T-cell (primary cell): ENCODE measurements around the gene MDM4. TPM values are rescaled to one million over a fixed set of nuclear protein-coding genes. Genes with fewer than 3 reads are reported as not detected.
A peak's percentile ranks its signal among the peaks of the same experiment; 100 is the strongest.

Experiments
- ATAC-seq, 4 experiments: fragments of 200-7000 bp in 3 of 4; fragments of 150-1000 bp in 1 of 4; cut with Tn5 transposase; replicated peaks in 1 of 4; 1 replicate in 3 of 4; 2 replicates in 1 of 4; pipeline ENCODE4 v1.10.0; 2021; ENCODE audit warnings: moderate library complexity in 3 of 4, mild to moderate bottlenecking in 2 of 4, moderate number of reproducible peaks in 1 of 4
- CTCF ChIA-PET, 2 donors: fragments of 300-600 bp; sonication (Branson Sonifier 250); formaldehyde crosslinking; loops; one replicate each; lab custom pipeline; 2022; ENCODE audit warnings: antibody characterized with exemption in 2 of 2; lab: Charles Lee
- POLR2A ChIA-PET, 2 donors: fragments of 300-600 bp; sonication (Branson Sonifier 250); formaldehyde crosslinking; loops; one replicate each; lab custom pipeline; 2022; ENCODE audit warnings: antibody characterized with exemption in 2 of 2; lab: Charles Lee
- DNase-seq, 35 experiments: peaks; one replicate each; pipeline versions ENCODE4 v3.0.0 to v3.0.0-alpha.2; 2013 to 2023
- H3K27ac ChIP-seq: one replicate; pipeline ENCODE4 v1.5.1; 2013; ENCODE audit warnings: low read length
- H3K27me3 ChIP-seq, 2 experiments: replicated peaks in 1 of 2; 1 replicate in 1 of 2; 2 replicates in 1 of 2; pipeline versions ENCODE4 v1.6.1 to v1.7.0; 2013; ENCODE audit warnings: low read length in 1 of 2, mixed read lengths in 1 of 2; ENCODE audit not compliant: control insufficient read depth in 2 of 2, insufficient read depth in 2 of 2; ENCODE audit errors: extremely low read depth in 1 of 2
- H3K36me3 ChIP-seq, 2 donors: 1 replicate in 1 of 2; 2 replicates in 1 of 2; pipeline versions ENCODE4 v1.6.1 to v1.7.0; 2013; ENCODE audit warnings: low read length in 1 of 2; ENCODE audit not compliant: control insufficient read depth in 2 of 2, insufficient read depth in 1 of 2; ENCODE audit errors: extremely low read depth in 1 of 2
- H3K4me1 ChIP-seq, 2 experiments: 1 replicate in 1 of 2; 2 replicates in 1 of 2; pipeline versions ENCODE4 v1.6.1 to v1.7.0; 2013; ENCODE audit warnings: low read length in 2 of 2, mixed read lengths in 1 of 2; ENCODE audit not compliant: insufficient read depth in 2 of 2, control insufficient read depth in 1 of 2; ENCODE audit errors: extremely low read depth in 1 of 2
- H3K4me3 ChIP-seq, 2 donors: 1 replicate in 1 of 2; 2 replicates in 1 of 2; pipeline versions ENCODE4 v1.5.1 to v1.7.0; 2013; ENCODE audit warnings: mild to moderate bottlenecking in 2 of 2, low read length in 1 of 2, moderate library complexity in 1 of 2; ENCODE audit not compliant: control insufficient read depth in 1 of 2; ENCODE audit errors: extremely low read depth in 1 of 2
- H3K9me3 ChIP-seq: 2 replicates; pipeline ENCODE4 v1.7.0; 2013
- H3K27ac Mint-ChIP-seq, 2 donors: one replicate each; pipeline ENCODE4 v1.8.0; 2020 to 2021; ENCODE audit warnings: mild to moderate bottlenecking in 2 of 2, mixed read lengths in 2 of 2
- H3K27me3 Mint-ChIP-seq, 2 donors: one replicate each; pipeline ENCODE4 v1.8.0; 2021 to 2022; ENCODE audit warnings: mixed read lengths in 2 of 2
- H3K36me3 Mint-ChIP-seq: one replicate; pipeline ENCODE4 v1.8.0; 2021; ENCODE audit warnings: mixed read lengths
- H3K4me1 Mint-ChIP-seq, 3 donors: one replicate each; pipeline ENCODE4 v1.8.0; 2020 to 2022; ENCODE audit warnings: mixed read lengths in 3 of 3, mild to moderate bottlenecking in 1 of 3
- H3K4me3 Mint-ChIP-seq, 3 donors: one replicate each; pipeline ENCODE4 v1.8.0; 2020 to 2022; ENCODE audit warnings: mild to moderate bottlenecking in 3 of 3, mixed read lengths in 3 of 3, moderate library complexity in 3 of 3
- H3K9me3 Mint-ChIP-seq, 3 donors: one replicate each; pipeline ENCODE4 v1.8.0; 2020 to 2022; ENCODE audit warnings: mixed read lengths in 3 of 3
- WGBS: methylation state at CpG from one replicate; pipeline ENCODE4 v1.1.5; 2013; ENCODE audit warnings: missing lambda C conversion rate; ENCODE audit not compliant: insufficient coverage; 5-methylcytosine and 5-hydroxymethylcytosine counted together
- total RNA-seq, 35 experiments: library from RNA in 6 of 35; stranded (reverse) in 6 of 35; fragments of 120-200 nt in 1 of 35; gene quantifications; one replicate each; pipeline versions ENCODE4 v1.2.1 to v1.2.4 and lab custom pipeline; 2013 to 2026

MDM4 gene
- total RNA-seq, 5 donors from 2014 or later (not counting 1 experiment from before 2014, with no cell fraction given): 168 to 288 (median 183) TPM

- no peak overlapping the region for H3K4me3 ChIP-seq
- no peaks in the 10 kb centered on the region for H3K27me3 ChIP-seq
- no peak overlapping the region for H3K27ac ChIP-seq
- Mint-ChIP-seq H3K36me3 (peaks cover 44% of the 10 kb centered on the region), H3K27me3 (no peaks in the 10 kb centered on the region), H3K4me1 (peaks cover 55 to 57% (median 57%) of the 10 kb centered on the region in 3 donors), H3K9me3 (peaks cover 0 to 6% (median 0%) of the 10 kb centered on the region in 3 donors), H3K4me3 (peak overlapping the region; percentile 9 to 58 (median 17)), H3K27ac (peak overlapping the region; percentile 79 to 84)
- H3K4me1 ChIP-seq: peaks cover 31 to 63% of the 10 kb centered on the region in 2 experiments
- H3K9me3 ChIP-seq: no peaks in the 10 kb centered on the region
- peaks cover 14 to 55% of the 10 kb centered on the region in 2 donors for H3K36me3 ChIP-seq
- ATAC-seq: no peak
- POLR2A ChIA-PET: interaction anchor here in 1 of 2 donors (0.6 to 2.3 kb wide), 3 partner anchors 18 to 20 kb away, joined by 5 to 7 read pairs (median 6); no protein-coding TSS in a partner anchor
- CTCF ChIA-PET: interaction anchor here (0.5 to 2.3 kb wide), 6 partner anchors 8 to 76 kb away, joined by 3 to 7 read pairs (median 3); partner anchors contain the start of gene MDM4 (in 1 of the 2)
- DNase-seq: no peak
- WGBS: no CpG with 5 or more reads among the region's 3 CpGs
Measured at GRCh38 chr1:204524986-204525385, 8.8 kb downstream of the MDM4 start.

DNA sequence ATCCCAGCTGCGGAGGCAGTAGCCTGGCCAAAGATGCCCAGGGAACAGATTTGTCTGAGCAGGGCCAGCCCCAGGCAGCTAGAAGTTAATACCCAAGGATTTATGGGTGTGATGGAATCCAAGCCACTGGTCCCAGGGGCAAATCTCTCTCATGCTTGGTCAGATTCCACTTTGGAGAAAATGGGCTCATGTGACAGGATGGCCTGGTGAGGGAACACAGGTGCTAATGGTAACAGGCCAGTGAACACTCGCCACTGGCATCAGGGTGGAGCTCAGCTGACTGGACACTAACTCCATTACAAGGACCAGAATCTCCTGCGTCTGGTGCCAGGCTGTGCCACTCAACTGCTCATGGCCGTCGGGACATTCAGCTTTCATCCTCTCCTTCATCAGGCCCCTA, 12.0 kb downstream of the MDM4 start:
- H3K9me3 Mint-ChIP-seq: peaks cover 0 to 6% (median 0%) of the 10 kb centered on the region in 3 donors

DNA sequence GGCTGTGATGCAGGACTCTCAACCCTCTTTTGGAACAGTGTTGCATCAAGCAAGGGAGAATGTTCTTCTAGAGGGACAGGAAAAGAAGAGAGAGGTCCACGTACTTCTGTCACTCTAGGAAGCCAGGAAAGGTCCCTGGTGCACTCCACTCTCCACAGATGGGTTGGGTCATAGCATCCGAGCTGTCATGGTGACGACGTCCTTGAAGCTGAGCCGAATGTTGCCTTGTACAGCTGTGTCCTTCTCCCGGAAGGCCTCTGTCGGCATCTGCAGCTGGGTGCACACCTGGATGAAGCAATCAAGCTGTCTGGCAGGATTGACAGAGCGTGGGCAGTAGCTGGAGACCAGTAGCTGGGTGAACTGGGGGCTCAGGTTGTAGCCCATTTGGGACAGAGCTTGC, 12.5 kb downstream of the MDM4 start:
- POLR2A ChIA-PET: interaction anchor here in 1 of 2 donors (0.5 kb wide), 1 partner anchor 9 kb away, joined by 3 read pairs; no protein-coding TSS in a partner anchor
- DNase-seq (no peak), ATAC-seq (no peak)
- Mint-ChIP-seq H3K9me3 (peaks cover 0 to 3% (median 0%) of the 10 kb centered on the region in 3 donors), H3K27me3 (no peaks in the 10 kb centered on the region), H3K4me1 (peaks cover 39 to 48% (median 46%) of the 10 kb centered on the region in 3 donors), H3K27ac (peak overlapping the region in 1 of 2 donors; percentile 28), H3K4me3 (no peak overlapping the region), H3K36me3 (peaks cover 54% of the 10 kb centered on the region)
- H3K4me3 ChIP-seq: no peak overlapping the region
- no peaks in the 10 kb centered on the region for H3K9me3 ChIP-seq
- H3K27me3 ChIP-seq: no peaks in the 10 kb centered on the region
- 96% methylated on average over 7 of the region's 8 CpGs for WGBS
- peaks cover 9 to 32% of the 10 kb centered on the region in 2 experiments for H3K4me1 ChIP-seq
- peaks cover 14 to 90% of the 10 kb centered on the region in 2 donors for H3K36me3 ChIP-seq
- H3K27ac ChIP-seq: no peak overlapping the region
- CTCF ChIA-PET: interaction anchor here in 1 of 2 donors (1.5 kb wide), 1 partner anchor 23 kb away, joined by 6 read pairs; no protein-coding TSS in a partner anchor

More for the DNA sequence above, 12.0 kb downstream of the MDM4 start:
- H3K4me3 ChIP-seq: no peak overlapping the region
- POLR2A ChIA-PET: interaction anchor here in 1 of 2 donors (0.5 to 0.7 kb wide), 2 partner anchors 10 to 18 kb away, joined by 3 read pairs; no protein-coding TSS in a partner anchor
- DNase-seq: no peak
- H3K27me3 ChIP-seq: no peaks in the 10 kb centered on the region
- CTCF ChIA-PET: interaction anchor here (0.5 to 1.1 kb wide), 4 partner anchors 13 to 186 kb away, joined by 4 to 7 read pairs (median 5); partner anchors contain the start of gene MDM4 (in 1 of the 2)
- 100% methylated on average over 2 of the region's 5 CpGs for WGBS
- Mint-ChIP-seq H3K36me3 (peaks cover 56% of the 10 kb centered on the region), H3K27me3 (no peaks in the 10 kb centered on the region), H3K4me3 (no peak overlapping the region), H3K4me1 (peaks cover 40 to 50% (median 49%) of the 10 kb centered on the region in 3 donors), H3K27ac (no peak overlapping the region)
- ATAC-seq: no peak
- no peak overlapping the region for H3K27ac ChIP-seq
- no peaks in the 10 kb centered on the region for H3K9me3 ChIP-seq
- H3K36me3 ChIP-seq: peaks cover 14 to 87% of the 10 kb centered on the region in 2 donors
- peaks cover 9 to 36% of the 10 kb centered on the region in 2 experiments for H3K4me1 ChIP-seq

DNA sequence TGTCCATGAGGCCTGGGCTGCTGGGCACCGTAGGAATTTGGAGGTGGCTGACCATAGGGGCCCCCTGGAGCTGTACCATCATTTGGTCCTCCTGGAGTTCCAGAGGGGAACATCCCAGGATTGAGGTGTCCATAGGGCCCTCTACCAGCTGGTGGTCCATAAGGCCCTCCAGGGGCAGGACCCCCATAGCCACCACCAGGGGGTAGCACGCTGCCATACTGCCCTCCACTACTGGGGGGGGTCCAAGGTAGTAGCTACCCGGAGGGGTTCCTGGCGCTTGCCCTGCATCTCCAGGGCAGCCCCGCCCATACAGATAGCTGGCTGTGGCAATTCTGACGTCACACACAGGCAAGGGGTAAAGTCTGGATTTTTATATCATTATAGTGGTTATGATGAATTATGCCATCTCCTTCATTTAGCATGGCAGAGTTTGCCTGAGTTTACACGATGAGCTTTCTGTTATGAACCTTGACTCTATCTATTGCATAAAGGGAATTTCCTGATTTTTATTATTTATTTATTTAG, 13.2 kb downstream of the MDM4 start:
- Histone ChIP-seq H3K36me3 (peaks cover 14 to 93% of the 10 kb centered on the region in 2 donors), H3K27ac (no peak overlapping the region), H3K27me3 (no peaks in the 10 kb centered on the region), H3K9me3 (no peaks in the 10 kb centered on the region), H3K4me1 (peaks cover 9 to 28% of the 10 kb centered on the region in 2 experiments), H3K4me3 (no peak overlapping the region)
- Mint-ChIP-seq H3K4me1 (peaks cover 37 to 43% (median 40%) of the 10 kb centered on the region in 3 donors), H3K27me3 (no peaks in the 10 kb centered on the region), H3K9me3 (no peaks in the 10 kb centered on the region), H3K4me3 (no peak overlapping the region), H3K27ac (no peak overlapping the region), H3K36me3 (peaks cover 53% of the 10 kb centered on the region)
- WGBS: 75% methylated on average over 2 of the region's 7 CpGs
- POLR2A ChIA-PET: interaction anchor here in 1 of 2 donors (1.0 kb wide), 1 partner anchor 13 kb away, joined by 3 read pairs; the partner anchor contains the start of gene MDM4
- ATAC-seq: peak in 3 of 4 experiments; percentile 31 to 43 (median 34)
- CTCF ChIA-PET: interaction anchor here (0.6 to 1.5 kb wide), 3 partner anchors 23 to 806 kb away, joined by 3 to 6 read pairs (median 4); no protein-coding TSS in a partner anchor
- no peak for DNase-seq

DNA sequence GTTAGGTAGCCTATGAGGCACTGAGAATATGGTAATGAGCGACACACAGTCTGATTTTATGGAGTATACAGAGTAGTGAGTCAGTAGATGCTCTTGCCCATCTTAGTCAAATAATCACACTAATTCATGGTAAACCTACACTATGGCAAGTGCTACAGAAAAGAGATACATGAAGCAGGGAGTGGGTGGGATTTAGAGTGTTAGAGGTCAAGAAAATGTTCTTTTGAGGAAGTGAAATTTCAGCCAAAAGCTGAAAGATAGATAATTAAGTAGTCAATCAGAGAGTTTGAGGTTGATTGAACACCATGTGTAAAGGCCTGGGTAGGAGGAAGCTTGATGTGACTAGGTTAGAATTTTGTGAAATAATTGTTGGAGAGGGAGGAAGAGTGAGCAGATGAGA, 14.7 kb downstream of the MDM4 start:
- no CpG with 5 or more reads among the region's 1 CpG for WGBS
- H3K4me3 Mint-ChIP-seq: no peak overlapping the region
- no peak for DNase-seq
- H3K4me3 ChIP-seq: no peak overlapping the region
- H3K27ac ChIP-seq: no peak overlapping the region
- peaks cover 4 to 19% of the 10 kb centered on the region in 2 experiments for H3K4me1 ChIP-seq
- ChIA-PET CTCF (no interaction called here), POLR2A (interaction anchor here in 1 of 2 donors (0.8 kb wide), 1 partner anchor 1253 kb away, joined by 3 read pairs; no protein-coding TSS in a partner anchor)
- ATAC-seq: no peak
- H3K9me3 ChIP-seq: no peaks in the 10 kb centered on the region
- H3K4me1 Mint-ChIP-seq: peaks cover 27 to 36% (median 33%) of the 10 kb centered on the region in 3 donors
- H3K27me3 ChIP-seq: no peaks in the 10 kb centered on the region
- peak overlapping the region; percentile 11 to 50 for H3K27ac Mint-ChIP-seq
- H3K36me3 Mint-ChIP-seq: peaks cover 52% of the 10 kb centered on the region
- H3K9me3 Mint-ChIP-seq: no peaks in the 10 kb centered on the region
- peaks cover 14 to 85% of the 10 kb centered on the region in 2 donors for H3K36me3 ChIP-seq
- H3K27me3 Mint-ChIP-seq: no peaks in the 10 kb centered on the region

DNA sequence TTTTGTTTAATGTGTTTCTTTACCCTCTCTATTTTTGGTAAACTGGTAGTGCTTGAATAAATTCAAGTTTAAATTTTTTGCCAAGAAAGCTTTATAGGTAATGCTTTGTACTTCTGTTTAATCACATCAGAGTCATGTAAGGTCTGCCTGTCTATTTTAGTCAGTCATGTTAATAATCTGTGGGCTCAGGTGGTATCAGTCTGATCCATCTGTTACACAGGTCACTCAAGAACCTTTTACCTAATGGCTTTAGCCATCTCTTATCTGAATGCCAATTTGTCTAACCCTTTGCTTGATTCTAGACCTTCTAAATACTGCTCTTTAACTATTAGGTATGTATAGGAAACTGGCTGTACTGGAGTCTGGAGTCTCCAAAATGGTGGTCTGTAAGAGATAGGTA, 16.6 kb downstream of the MDM4 start:
- peaks cover 21 to 35% (median 33%) of the 10 kb centered on the region in 3 donors for H3K4me1 Mint-ChIP-seq
- peak overlapping the region in 1 of 2 donors; percentile 54 for H3K27ac Mint-ChIP-seq
- H3K36me3 Mint-ChIP-seq: peaks cover 50% of the 10 kb centered on the region
- no peak overlapping the region for H3K4me3 Mint-ChIP-seq
- Histone ChIP-seq H3K36me3 (peaks cover 14 to 85% of the 10 kb centered on the region in 2 donors), H3K4me3 (no peak overlapping the region), H3K4me1 (peaks cover 0 to 8% of the 10 kb centered on the region in 2 experiments), H3K27me3 (no peaks in the 10 kb centered on the region), H3K27ac (no peak overlapping the region), H3K9me3 (no peaks in the 10 kb centered on the region)
- POLR2A ChIA-PET: interaction anchor here in 1 of 2 donors (0.6 kb wide), 1 partner anchor 24 kb away, joined by 7 read pairs; no protein-coding TSS in a partner anchor
- no peak for DNase-seq
- H3K27me3 Mint-ChIP-seq: no peaks in the 10 kb centered on the region
- CTCF ChIA-PET: interaction anchor here in 1 of 2 donors (0.6 kb wide), 1 partner anchor 26 kb away, joined by 3 read pairs; no protein-coding TSS in a partner anchor
- ATAC-seq: no peak
- no peaks in the 10 kb centered on the region for H3K9me3 Mint-ChIP-seq
